Activated CD4-positive, alpha-beta T cell treated with anti-CD3 and anti-CD28 coated beads, Interleukin-2, Interleukin-6, amounts not matched to agents 100 ng/mL and 50 ng/mL, durations not matched to agents 16 hours and 8 hours (primary cell): ENCODE measurements around the gene NOSIP.

ENCODE experiments used
- DNase-seq: peaks from one replicate; pipeline ENCODE4 v3.0.0-alpha.2; 2020

Gene NOSIP

GRCh38 chr19:49544154-49544553 is 36.2 kb downstream of the NOSIP start:
- DNase-seq = no peak

GRCh38 chr19:49543032-49543431 is 37.3 kb downstream of the NOSIP start:
- DNase-seq = no peak

- no peak for DNase-seq
Measured at GRCh38 chr19:49542446-49542845, 37.9 kb downstream of the NOSIP start.

GRCh38 chr19:49541914-49542313 is 38.4 kb downstream of the NOSIP start:
- no peak for DNase-seq

- DNase-seq = no peak
Measured at GRCh38 chr19:49539192-49539952, 41.0 kb downstream of the NOSIP start.

GRCh38 chr19:49538643-49539042 is 41.7 kb downstream of the NOSIP start:
- no peak for DNase-seq

GRCh38 chr19:49536921-49537462 is 43.4 kb downstream of the NOSIP start:
- no peak for DNase-seq

- no peak for DNase-seq
Measured at GRCh38 chr19:49534632-49535385, 45.5 kb downstream of the NOSIP start.

- peak; percentile 81 for DNase-seq
Measured at GRCh38 chr19:49533551-49534488, 46.5 kb downstream of the NOSIP start.

- no peak for DNase-seq
Measured at GRCh38 chr19:49530708-49531107, 49.6 kb downstream of the NOSIP start.

- DNase-seq = no peak
Measured at GRCh38 chr19:49528211-49528771, 52.1 kb downstream of the NOSIP start.

- DNase-seq = no peak
Measured at GRCh38 chr19:49524812-49525455, 55.4 kb downstream of the NOSIP start.

- DNase-seq = no peak
Measured at GRCh38 chr19:49520705-49521319, 59.5 kb downstream of the NOSIP start.

- DNase-seq = no peak
Measured at GRCh38 chr19:49518033-49518432, 62.3 kb downstream of the NOSIP start.

- DNase-seq = no peak
Measured at GRCh38 chr19:49515767-49516166, 64.6 kb downstream of the NOSIP start.

GRCh38 chr19:49514151-49514550 is 66.2 kb downstream of the NOSIP start:
- no peak for DNase-seq

GRCh38 chr19:49513746-49514118 is 66.6 kb downstream of the NOSIP start:
- no peak for DNase-seq

- DNase-seq = no peak
Measured at GRCh38 chr19:49512970-49513745, 67.2 kb downstream of the NOSIP start.

GRCh38 chr19:49507803-49508494 is 72.4 kb downstream of the NOSIP start:
- no peak for DNase-seq

- DNase-seq = peak; percentile 88
Measured at GRCh38 chr19:49506575-49507105, 73.7 kb downstream of the NOSIP start.
